NOMO-1 treated with DMSO at 0.1 percent for 48 hours (cell line): Measurements from ENCODE around the gene XPR1.
A peak's percentile ranks its signal among the peaks of the same experiment; 100 is the strongest.
"Not testable (repeated sequence)": the region's sequence is repeated elsewhere in the genome, so short reads cannot be mapped to it uniquely, and the experiment has no call there.

Experiments
- DNase-seq: peaks from one replicate; lab custom pipeline; 2025; ENCODE audit not compliant: unreplicated experiment; lab: John Stamatoyannopoulos, UW

Gene XPR1

DNA sequence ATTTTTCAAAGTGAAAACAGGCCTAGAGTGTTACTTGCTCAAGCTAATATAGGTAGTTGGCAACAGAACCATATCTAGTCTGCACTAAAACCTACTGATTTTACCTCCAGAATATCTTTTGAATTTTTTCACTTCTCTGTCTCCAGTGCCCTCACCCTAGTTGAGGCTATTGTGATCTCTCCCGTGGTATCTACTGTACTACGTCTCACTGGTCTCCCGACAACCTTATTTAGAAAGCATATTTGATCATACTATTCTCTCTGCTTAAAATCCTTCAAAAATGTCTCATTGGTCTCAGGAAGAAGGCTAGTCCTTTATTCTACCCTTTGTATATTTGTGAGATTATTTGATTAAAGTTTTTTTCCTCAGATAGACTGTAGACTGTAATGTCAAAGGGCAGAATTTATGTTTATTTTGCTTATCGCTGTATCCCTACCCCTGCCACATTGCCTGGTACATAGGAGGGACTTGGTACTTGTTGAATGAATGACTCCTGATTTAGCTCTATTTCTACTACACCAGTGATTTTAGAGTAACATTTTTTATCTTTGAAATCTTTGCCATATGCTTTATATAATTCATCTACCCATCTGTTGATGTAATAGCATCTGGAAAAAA, 145.4 kb downstream of the XPR1 start:
- DNase-seq: no peak

DNA sequence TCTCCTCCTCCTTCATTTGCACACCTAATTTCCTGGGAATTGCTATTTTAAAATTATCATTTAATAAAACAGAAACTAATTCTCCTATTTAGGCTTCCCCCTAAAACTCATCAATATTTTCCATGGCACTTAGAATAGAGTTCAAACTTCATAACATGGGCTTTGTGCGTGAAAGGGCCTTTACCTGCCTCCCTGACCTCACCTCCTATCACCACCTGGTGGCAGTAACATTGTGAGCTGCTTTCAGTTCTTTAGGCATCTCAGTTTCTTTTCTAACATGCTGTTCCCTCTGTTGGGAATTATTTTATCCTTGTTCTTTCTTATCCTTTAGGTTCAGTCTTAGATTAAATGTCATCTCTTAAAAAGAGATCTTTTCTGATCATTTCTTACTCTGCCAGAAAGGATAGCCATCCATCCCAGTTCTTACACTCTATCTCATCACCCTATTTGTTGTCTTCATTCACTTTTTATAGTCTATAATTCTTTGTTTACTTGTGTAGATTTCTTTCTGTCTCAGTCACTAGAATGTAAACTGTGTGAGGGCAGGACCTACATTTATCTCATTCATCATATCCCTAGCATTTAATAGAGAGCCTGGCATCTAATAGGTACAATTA, 147.1 kb downstream of the XPR1 start:
- DNase-seq: no peak

DNA sequence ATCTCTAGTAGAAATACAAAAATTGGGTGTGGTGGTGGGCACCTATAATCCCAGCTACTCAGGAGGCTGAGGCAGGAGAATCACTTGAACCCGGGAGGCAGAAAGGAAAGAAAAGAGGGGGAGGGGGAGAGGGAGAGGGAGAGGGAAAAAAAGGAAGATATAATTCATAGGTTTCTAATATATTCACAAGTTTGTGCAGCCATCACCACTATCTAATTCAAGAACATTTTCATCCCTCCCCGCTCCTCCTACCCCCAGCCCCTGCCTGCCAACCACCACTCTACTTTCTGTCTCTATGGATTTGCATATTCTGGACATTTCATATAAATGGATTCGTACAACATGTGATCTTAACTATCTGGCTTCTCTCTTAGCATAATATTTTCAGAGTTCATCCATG, 147.8 kb downstream of the XPR1 start:
- no peak for DNase-seq

DNA sequence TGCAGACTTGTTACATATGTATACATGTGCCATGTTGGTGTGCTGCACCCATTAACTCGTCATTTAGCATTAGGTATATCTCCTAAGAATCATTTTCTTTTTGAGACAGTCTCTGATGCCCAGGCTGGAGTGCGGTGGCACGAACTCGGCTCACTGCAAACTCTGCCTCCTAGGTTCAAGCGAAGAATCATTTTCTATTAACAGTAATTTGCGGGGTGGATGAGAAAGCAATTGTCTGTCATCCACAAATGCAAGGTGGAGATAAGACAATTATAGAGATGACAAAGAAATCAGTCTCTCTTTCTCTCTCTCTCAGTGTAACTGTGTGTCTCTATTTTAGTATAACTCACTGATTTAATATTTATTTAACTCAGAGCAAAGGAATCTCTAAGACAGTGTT, 149.9 kb downstream of the XPR1 start:
- DNase-seq: no peak

DNA sequence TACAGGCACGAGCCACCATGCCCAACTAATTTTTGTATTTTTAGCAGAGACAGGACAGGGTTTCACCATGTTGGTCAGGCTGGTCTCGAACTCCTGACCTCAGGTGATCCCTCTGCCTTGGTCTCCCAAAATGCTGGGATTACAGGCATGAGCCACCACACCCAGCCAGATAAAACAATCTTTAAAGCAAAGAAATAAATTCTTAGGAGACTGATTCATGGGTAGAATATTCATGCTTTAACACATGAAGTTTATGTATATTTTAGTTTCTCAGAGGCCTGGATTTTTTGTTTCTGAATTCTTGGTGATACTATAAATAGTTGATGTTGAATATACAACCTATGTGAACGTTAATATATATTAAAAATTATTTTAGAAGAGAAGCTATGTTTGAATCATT, 153.5 kb downstream of the XPR1 start:
- DNase-seq: no peak

DNA sequence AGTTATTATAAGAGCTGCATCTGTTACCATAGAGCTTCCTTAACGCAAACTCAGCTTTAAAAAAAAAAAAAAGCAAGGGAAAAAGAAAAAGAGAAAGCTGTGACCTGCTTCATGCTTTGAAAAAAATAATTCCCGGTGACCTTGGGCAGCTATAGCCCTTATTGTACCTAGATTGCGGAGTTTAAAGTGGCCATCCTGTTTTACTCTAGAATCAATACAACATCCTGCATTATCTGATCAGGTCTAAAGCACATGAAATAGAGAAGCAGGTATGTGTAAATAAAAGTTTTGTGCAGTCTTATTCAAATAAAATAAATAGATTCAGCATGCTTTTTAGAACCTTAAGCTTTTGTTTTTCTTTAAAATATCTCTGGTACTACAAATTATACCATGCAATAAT, 154.1 kb downstream of the XPR1 start:
- DNase-seq: no peak

DNA sequence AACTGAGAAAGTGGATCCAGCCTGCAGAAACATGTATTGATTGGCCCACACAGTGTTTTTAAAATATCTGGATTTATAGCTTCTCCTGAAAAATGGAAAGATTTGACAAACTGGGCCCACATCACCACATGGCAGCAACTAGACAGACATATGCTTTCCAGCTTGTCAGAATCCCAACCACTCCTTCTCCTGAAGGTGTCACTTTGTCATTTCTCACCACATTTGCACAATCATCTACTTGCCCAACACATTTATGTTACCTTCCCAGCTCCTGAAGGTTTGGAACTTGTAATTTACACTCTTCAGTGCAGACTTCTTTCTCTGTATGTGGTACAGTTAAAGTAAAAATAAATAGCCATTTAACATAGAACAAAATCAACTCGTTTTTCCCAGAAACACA, 154.8 kb downstream of the XPR1 start:
- no peak for DNase-seq

DNA sequence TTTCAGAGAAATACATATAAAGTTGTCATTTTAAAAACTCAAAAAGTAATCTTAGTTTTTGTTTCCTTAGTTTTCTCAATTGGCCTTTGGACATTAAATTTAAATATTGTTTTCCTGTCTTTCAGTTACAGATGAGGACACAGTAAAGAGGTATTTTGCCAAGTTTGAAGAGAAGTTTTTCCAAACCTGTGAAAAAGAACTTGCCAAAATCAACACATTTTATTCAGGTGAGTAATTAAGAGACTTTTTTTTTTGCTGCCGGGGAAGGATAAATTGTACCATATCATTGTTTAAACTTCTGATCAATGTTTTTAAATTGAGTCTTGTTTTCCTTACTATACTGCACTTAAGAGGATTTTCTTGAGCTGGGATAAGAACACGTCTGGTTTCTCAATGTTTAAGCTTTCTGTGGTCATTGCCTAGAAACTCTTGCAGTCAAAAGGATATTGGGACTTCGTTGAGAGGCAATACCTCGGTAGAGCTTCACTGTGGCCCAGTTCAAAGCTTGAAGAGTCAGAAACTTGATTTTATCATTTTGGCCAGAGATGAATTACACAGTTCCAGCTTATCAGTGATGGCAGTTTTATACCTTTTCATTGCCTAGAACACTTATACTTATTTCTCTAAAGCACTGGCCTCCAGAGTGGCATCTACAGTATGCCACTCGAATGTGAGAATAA, 155.9 kb downstream of the XPR1 start:
- no peak for DNase-seq

DNA sequence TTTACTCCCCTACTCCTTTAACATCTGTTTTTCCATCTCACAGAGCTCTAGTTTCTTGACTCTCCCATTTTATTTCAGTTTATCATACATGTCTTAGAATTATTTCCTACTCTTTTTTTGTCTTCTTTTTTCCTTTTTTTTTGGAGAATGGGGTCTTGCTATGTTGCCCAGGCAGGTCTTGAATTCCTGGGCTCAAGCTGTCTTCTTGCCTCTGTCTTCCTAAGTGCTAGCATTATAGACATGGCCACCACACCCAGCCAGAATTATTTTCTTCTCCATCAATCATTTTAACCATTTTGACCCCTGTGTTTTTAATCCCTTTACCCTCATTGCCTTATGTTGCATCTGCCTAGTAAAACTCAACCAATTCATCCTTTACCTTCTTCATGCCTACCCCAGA, 157.6 kb downstream of the XPR1 start:
- DNase-seq: no peak

DNA sequence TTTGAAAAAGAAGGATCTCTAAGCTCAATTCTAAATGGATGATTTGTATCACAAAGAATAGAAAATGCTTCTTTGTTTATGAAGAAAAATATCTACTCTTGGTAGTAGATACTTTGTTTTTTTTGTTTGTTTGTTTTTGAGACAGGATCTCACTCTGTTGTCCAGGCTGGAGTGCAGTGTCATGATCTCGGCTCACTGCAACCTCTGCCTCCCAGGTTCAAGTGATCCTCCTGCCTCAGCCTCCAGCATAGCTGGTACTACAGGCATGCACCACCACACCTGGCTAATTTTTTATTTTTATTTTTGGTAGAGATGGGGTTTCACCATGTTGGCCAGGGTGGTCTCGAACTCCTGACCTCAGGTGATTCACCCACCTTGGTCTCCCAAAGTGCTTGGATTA, 159.3 kb downstream of the XPR1 start:
- DNase-seq: not testable (repeated sequence)

DNA sequence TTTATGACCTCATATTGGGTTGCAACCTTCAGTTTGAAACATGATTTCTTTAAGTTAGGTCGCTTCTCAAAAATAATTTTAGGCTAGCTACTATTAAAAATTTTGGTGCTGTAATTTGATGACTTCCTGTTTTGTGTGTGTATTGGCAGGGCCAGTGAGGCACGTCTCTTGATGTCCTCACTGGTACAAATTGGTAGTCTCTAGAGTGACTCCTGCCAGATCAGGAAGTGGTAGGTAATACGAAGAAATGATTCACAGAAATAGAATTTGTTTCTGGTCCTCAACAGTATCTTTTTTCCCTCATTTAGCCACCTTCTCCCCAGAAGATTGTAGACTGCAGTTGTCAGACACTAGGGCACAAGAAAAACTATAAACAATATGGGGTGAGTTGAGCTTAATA, 160.0 kb downstream of the XPR1 start:
- peak; percentile 2 for DNase-seq

DNA sequence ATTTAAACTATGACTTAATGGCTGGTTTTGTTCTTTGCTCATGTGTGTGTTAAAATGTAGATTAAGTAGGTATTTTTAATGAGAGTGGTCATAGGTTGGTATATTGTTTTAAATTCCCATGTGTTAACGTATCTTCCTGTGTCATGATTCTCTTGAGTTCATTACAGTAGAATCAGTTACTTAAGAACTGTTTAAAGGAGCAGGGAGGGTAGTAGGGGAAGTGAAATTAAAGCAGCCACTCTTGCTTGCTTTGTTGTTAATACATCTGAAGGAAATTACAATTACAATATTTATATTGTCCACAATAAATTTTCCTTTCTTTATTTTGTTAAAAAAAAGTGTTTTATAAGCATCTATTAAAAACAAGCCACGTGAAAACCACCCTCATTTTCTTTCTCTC, 161.6 kb downstream of the XPR1 start:
- peak; percentile 47 for DNase-seq

DNA sequence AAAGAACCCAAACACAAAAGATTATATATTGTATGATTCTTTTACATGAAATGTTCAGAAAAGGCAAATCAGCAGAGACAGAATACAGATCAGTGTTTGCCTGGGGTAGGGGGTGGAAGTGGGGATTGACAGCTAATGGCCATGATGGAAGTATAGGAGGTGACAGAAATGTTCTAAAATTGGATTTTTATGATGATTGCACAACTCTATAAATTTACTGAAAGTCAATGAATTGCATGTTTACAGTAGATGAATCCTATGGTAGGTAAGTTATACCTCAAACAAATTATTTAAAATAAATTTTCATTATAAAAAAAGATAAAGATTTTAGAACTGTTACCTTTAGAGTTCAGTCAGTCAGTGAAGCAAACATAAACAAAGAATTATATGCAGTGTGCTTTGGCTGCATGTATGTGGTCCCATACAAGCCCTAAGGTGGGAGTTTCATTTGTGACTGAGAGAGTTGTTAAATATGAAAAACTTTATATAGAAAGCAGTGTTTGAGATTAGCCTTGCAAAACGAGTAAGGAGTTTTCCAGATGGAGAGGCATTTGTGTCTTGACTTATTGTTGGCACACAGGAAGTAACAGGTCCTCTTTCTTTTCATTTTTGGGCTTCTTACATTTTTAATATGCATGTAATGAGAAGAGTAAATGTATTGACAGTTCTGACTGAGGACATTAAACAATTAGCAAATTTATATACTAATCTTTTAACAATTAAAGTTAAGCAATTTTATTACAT, 165.2 kb downstream of the XPR1 start:
- DNase-seq: no peak

DNA sequence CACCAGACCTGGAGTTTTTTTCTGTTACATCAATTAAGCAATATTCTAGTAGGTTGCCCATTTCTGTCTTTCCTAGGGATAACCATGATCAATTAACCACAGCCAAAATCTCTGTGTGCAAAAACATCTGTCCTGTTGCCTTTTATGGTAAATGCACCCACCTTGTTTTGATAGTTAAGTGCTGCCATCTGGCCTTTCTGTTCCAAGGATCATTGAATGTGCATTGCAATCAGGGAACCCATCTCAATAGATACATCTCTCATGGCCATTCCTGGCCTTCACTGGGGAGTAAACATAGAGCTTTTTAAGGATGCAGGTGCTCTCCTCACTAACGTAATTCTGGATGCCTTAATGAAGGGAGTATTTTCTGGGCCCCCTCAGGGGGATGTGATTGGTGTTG, 169.1 kb downstream of the XPR1 start:
- DNase-seq: no peak

DNA sequence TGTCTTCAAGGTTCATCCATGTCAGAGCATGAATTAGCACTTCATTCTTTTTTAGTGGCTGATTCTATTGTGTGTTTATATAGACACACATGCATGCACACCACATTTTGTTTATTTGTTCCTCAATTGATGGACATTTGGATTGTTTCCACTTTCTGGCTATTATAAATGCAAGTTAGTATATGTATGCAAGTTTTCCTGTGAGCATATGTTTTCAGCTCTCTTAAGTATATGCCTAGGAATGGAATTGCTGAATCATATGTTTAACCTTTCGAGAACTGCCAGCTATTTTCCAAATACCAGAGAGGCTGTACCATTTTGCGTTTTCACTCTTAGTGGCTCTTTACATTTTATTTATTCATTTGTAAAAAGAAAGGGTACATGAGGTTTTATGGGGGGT, 171.0 kb downstream of the XPR1 start:
- no peak for DNase-seq

DNA sequence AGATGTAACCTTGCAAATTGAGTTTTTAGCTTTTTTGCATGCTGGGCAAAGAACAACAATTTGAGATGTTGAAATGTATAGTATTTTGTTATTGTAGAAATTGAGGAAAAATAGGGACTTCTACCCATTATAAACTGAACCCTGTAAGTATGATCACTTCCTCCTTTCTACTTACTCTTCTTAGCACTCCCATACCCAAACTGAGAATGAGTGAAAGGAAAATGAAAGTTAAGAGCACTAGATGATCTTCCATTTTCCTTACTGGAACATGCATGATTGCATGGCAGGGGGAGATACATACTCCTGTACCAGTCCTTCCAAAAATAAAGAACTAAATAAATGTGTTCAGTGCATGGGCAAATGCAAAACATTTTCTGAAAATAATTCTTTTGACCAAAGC, 173.5 kb downstream of the XPR1 start:
- peak; percentile 6 for DNase-seq

DNA sequence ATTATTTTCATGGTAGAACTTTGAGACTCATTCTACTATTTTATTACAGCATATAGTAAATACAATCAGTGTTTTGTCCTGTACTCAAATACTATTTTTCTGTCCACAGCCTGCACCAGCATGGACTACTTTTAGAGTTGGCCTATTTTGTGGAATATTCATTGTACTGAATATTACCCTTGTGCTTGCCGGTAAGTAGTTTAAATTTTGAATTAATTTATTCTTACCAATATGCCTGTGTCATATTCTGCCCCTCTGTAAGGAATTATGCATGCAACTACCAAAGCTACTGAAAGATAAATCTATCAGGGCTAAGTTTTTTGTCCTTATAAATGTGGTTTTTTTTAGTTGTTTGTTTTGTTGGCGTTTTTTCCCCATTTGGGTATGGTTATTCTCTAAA, 179.5 kb downstream of the XPR1 start:
- no peak for DNase-seq

DNA sequence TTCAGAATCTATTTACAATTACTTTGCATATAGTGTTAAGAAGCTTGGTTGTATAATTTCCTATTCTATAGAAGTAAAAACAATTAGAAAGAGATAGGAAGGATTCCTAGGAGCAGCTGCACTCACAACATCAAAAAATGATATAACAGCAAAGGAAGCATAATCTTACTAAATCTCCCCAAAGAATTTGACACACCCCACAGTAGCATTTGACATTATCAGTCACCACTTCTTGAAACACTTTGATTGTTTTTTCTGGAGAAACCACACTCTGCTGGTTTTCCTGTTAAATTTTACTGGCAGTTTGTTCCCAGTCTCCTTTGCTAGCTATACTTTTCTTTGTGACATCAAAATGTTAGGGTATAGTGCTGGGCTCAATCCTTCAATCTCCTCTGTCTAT, 180.1 kb downstream of the XPR1 start:
- DNase-seq: no peak

DNA sequence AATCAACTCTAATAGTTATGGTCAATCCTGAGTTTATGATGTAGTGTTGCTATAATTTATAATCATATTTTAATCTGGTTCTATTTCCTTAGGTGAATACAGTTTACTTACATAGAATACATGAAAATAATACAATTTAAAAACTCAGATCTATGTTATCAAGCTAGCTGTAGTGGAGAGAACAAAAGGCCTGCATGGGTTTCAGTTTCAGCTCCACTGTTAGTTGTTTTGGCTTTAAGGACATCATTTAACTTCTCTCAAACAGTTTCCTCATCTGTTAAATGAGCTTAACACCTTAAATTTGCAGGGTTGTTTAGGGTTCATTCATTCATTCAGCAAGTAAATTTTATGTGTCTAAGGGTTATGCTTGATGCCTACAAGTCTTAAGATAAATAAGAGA, 182.4 kb downstream of the XPR1 start:
- DNase-seq: no peak

DNA sequence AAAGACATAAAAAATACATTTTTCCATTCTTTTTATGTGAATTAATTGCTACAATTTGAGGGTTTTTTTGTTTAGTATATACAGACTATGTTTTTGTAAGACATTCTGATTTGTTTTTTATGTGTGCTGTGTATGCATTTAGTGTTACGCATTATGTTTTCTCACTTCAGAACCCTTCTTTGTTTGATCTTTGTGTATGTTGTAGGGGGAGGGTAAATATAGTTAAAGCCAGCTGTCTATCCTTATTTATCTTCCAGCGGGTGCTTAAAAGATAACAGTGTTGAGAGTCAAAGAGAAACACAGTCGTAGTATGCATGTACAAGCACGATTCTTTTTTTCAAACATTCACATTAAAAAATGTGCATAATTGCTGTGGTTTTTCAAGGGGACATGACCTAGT, 183.4 kb downstream of the XPR1 start:
- no peak for DNase-seq

DNA sequence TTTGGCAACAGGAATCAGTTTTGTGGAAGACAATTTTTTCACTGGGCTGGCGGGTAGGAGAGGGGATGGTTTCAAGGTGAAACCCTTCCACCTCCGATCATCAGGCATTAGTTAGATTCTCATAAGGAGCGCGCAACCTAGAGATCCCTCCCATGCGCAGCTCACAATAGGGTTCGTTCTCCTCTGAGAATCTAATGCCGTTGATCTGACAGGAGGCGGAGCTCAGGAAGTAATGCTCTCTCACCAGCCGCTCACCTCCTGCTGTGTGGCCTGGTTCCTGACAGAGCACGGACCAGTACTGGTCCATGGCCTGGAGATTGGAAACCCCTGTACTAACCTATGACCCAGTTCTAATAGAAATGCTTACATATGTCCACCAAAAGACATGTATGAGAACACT, 184.3 kb downstream of the XPR1 start:
- DNase-seq: no peak

DNA sequence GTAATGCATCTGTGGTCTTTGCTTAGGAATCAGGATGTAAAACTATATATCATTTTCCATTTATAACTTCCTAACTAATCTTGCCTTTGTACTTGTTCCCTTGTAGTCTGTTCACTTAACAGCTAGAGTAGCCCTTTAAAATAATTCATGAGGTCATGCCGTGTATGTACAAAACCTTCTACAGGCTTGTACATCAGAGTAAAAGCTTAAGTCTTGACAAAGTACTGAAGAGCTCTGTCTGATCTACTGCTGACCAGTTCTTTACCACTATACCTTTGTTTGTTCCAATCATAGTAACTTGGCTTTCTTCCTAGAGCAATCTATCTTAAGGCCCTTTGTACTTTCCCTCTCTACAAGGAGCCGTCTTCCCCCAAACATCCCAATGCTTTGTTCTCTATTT, 190.1 kb downstream of the XPR1 start:
- no peak for DNase-seq
